Right atrium auricular region (tissue), 2 donors: ENCODE measurements around the gene ALKBH4. TPM values are rescaled to one million over a fixed set of nuclear protein-coding genes. Genes with fewer than 3 reads are reported as not detected.

ENCODE experiments used
- DNase-seq: peaks from one replicate; pipeline ENCODE4 v3.0.0-alpha.2; 2019; ENCODE audit warnings: low spot score
- H3K27ac ChIP-seq, 2 donors: fragments of 200-600 bp; sonication (generic); 1 replicate in 1 of 2; 2 replicates in 1 of 2; pipeline ENCODE4 v1.5.1; 2016 to 2019
- H3K27me3 ChIP-seq, 2 donors: fragments of 200-600 bp; sonication (generic); one replicate each; pipeline versions ENCODE4 v1.5.1 to v1.6.0; 2017 to 2019
- H3K36me3 ChIP-seq: fragments of 200-600 bp; sonication (generic); one replicate; pipeline ENCODE4 v1.5.1; 2016
- H3K4me1 ChIP-seq, 2 donors: fragments of 200-600 bp; sonication (generic); one replicate each; pipeline versions ENCODE4 v1.5.1 to v1.6.0; 2017 to 2019
- H3K4me3 ChIP-seq, 2 donors: fragments of 200-600 bp; sonication (generic); 1 replicate in 1 of 2; 2 replicates in 1 of 2; pipeline ENCODE4 v1.5.1; 2017 to 2019; ENCODE audit warnings: mild to moderate bottlenecking in 1 of 2, moderate library complexity in 1 of 2
- H3K9me3 ChIP-seq, 2 donors: fragments of 200-600 bp; sonication (generic); one replicate each; pipeline ENCODE4 v1.5.1; 2019
- total RNA-seq, 2 donors: library from RNA; depleted of rRNA; stranded (reverse); fragments of >200 nt; gene quantifications; one replicate each; pipeline ENCODE4 v1.1.0, GENCODE V29; 2016
- TF ChIP-seq, protein P1 (sequence below), 2 donors: fragments of 200-600 bp; sonication (generic); IDR thresholded peaks; one replicate each; pipeline ENCODE4 v1.5.1; 2019; ENCODE audit warnings: antibody characterized with exemption in 2 of 2

Gene ALKBH4
- total RNA-seq, 2 donors from 2014 or later: 10.8 to 16.8 TPM

DNA sequence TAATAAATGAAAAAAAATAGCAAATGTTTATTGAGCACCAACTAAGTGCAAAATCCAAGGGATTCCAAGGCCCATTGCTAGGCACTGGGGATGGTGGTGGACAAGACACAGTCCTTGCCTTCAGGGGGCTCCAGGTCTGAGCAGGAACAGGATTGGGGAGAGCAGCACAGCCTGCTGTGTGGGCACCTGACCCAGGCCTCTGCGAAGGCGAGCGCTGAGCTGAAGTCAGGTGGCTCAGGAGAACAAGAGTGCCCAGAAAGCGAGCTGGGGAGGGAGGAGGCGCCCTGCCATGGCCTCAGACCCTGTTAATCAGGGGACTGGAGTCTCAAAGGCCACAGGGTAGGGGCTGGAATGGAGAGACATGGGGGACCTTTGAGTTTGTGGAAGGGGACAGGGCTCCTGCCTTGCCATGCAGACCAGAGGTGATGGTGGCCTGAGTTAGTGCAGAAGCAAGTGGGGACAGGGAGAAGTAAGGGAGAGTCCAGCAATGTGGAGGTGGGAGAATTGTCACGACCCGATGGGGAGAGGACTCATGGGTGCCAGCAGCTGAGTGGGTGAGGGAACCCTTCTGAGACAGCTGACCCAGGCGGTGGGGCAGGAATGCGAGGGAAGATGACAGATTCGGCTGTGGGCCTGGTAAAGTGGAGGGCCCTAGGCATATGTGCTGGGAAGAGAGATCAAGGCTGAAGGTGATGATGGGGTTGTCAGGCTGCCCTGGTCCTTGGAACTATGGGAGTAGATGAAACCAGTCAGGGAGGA lies 35.3 kb downstream of the ALKBH4 start:
- Histone ChIP-seq H3K9me3 (no peaks in the 10 kb centered on the region), H3K36me3 (peaks cover 30% of the 10 kb centered on the region), H3K4me3 (no peak overlapping the region), H3K27ac (no peak overlapping the region), H3K27me3 (no peaks in the 10 kb centered on the region), H3K4me1 (peaks cover 0 to 14% of the 10 kb centered on the region in 2 donors)
- TF ChIP-seq, protein P1, sequence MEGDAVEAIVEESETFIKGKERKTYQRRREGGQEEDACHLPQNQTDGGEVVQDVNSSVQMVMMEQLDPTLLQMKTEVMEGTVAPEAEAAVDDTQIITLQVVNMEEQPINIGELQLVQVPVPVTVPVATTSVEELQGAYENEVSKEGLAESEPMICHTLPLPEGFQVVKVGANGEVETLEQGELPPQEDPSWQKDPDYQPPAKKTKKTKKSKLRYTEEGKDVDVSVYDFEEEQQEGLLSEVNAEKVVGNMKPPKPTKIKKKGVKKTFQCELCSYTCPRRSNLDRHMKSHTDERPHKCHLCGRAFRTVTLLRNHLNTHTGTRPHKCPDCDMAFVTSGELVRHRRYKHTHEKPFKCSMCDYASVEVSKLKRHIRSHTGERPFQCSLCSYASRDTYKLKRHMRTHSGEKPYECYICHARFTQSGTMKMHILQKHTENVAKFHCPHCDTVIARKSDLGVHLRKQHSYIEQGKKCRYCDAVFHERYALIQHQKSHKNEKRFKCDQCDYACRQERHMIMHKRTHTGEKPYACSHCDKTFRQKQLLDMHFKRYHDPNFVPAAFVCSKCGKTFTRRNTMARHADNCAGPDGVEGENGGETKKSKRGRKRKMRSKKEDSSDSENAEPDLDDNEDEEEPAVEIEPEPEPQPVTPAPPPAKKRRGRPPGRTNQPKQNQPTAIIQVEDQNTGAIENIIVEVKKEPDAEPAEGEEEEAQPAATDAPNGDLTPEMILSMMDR (IDR thresholded peaks at IDR 0.05): no peak
- DNase-seq: no peak

DNA sequence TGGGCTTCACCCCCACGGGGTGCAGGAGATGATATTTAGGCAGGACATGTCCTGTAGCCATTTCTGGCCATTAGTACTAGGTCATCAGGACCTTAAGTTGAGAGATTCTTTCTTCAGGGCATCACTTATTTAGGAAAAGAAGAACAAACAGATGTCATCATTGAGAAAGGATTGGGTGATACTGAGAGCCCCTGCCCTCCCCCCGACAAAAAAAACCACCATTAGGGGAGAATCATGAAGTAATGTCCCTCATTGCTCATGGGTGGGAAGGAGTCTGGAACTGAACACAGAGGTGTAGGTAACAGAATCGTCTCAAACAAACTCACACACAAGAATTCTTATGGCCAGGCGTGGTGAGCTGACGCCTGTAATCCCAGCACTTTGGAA lies 37.7 kb downstream of the ALKBH4 start:
- Histone ChIP-seq H3K4me3 (no peak overlapping the region), H3K27me3 (no peaks in the 10 kb centered on the region), H3K36me3 (peaks cover 32% of the 10 kb centered on the region), H3K4me1 (no peaks in the 10 kb centered on the region), H3K27ac (no peak overlapping the region), H3K9me3 (no peaks in the 10 kb centered on the region)
- no peak for DNase-seq
- TF ChIP-seq, protein P1 (IDR thresholded peaks at IDR 0.05): no peak

DNA sequence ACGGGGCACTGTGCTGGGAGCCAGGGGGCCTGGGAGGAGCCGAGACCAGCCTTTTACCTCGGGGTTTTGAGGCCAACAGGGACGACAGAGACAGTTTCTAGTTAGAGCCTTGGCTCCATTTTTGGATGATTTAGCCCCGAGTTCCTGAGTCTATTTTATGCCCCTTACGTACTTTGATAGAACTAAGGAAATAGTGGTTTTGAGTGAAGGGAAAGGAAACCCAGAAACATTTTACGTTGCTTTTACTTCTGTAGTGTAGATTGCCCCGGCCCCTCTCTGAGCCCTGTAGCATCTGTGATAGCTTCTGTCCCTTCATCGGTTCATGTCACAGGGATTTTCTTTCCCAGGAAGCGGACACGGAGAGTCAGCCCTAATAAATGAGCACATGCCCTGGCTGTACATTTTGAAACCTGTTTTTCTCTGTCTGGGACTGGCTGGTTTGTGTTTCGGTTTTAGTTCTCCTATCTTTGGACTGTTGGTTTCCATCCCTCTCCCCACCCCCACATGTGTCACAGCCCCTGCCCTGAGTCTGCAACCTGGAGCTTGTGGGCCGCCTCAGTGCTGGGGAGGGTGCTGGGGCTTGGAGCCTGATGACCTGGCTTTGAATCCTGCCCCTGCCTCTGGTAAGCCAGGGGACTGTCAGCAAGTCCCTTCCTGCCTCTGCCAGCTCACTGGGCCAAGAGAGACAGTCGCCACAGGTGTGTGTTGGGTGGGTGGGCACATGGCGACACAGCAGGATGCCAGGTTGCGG lies 38.2 kb downstream of the ALKBH4 start:
- no peak overlapping the region for H3K27ac ChIP-seq
- H3K27me3 ChIP-seq: no peaks in the 10 kb centered on the region
- H3K36me3 ChIP-seq: peaks cover 37% of the 10 kb centered on the region
- no peak for DNase-seq
- H3K4me1 ChIP-seq: no peaks in the 10 kb centered on the region
- H3K9me3 ChIP-seq: no peaks in the 10 kb centered on the region
- H3K4me3 ChIP-seq: no peak overlapping the region
- TF ChIP-seq, protein P1 (IDR thresholded peaks at IDR 0.05): no peak

DNA sequence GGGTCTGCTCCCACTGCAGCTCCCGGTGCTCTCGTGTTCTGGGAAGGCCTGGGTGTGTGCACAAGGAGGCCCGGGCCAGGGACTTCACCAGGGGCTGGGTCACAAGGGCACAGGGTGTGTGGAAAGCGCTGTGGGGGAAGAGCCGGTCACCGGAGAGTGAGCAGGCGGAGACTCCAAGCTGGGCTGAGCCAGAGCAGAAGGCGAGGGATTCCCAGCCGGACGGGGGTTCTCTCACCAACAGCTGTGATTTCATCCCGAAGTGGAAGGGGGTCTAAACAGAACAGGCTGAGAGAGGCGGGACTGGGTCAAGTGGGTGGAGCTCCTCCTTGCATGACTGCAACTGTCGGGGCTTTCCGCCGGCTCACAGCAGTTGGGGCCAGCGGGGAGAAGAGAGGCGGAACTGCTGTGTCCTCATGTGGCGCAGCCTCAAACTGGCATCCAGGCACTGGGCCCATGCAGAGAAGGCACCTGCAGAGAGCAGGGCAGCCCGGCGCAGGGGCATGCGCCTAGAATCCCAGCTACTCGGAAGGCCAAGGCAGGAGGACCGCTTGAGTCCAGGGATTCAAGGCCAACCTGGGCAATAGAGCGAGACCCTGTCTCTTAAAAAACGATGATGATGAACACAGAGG lies 38.9 kb downstream of the ALKBH4 start:
- Histone ChIP-seq H3K27ac (no peak overlapping the region), H3K27me3 (no peaks in the 10 kb centered on the region), H3K4me3 (no peak overlapping the region), H3K36me3 (peaks cover 44% of the 10 kb centered on the region), H3K9me3 (no peaks in the 10 kb centered on the region), H3K4me1 (no peaks in the 10 kb centered on the region)
- TF ChIP-seq, protein P1 (IDR thresholded peaks at IDR 0.05): no peak
- peak; percentile 63 for DNase-seq

DNA sequence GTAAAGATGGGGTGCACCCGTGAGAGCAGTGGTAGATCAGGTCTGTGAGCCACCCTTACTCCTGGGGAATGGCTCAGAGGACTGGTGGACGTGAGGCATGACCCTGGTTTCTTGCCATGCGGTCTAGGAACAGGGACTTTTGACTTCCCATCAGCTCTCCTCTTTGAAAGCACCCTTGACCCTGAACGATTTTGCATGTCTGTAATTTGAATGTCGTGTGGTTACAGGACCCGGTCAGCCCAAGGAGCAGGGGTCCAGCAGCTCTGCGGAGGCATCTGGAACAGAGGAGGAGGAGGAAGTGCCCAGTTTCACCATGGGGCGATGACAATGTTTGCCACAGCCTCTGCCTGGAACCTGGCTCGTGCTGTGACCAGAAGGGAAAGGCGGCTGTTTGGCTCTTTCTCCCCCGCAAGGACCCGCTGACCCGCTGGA lies 39.9 kb downstream of the ALKBH4 start:
- TF ChIP-seq, protein P1 (IDR thresholded peaks at IDR 0.05): no peak
- no peak for DNase-seq
- Histone ChIP-seq H3K27ac (no peak overlapping the region), H3K36me3 (peaks cover 47% of the 10 kb centered on the region), H3K4me3 (no peak overlapping the region), H3K9me3 (no peaks in the 10 kb centered on the region), H3K4me1 (no peaks in the 10 kb centered on the region), H3K27me3 (no peaks in the 10 kb centered on the region)
